RCC 7860 (cell line): ENCODE data around the gene TAB3.
"Not testable (repeated sequence)": the region's sequence is repeated elsewhere in the genome, so short reads cannot be mapped to it uniquely, and the experiment has no call there.

Experiments
- DNase-seq: peaks from one replicate; pipeline ENCODE4 v3.0.0-alpha.2; 2015; ENCODE audit warnings: low spot score
- FAIRE-seq: peaks from 2 replicates; lab custom pipeline; 2012; peaks lifted over from hg19 to GRCh38; lab: Jason Lieb, UNC

The TAB3 gene

DNA sequence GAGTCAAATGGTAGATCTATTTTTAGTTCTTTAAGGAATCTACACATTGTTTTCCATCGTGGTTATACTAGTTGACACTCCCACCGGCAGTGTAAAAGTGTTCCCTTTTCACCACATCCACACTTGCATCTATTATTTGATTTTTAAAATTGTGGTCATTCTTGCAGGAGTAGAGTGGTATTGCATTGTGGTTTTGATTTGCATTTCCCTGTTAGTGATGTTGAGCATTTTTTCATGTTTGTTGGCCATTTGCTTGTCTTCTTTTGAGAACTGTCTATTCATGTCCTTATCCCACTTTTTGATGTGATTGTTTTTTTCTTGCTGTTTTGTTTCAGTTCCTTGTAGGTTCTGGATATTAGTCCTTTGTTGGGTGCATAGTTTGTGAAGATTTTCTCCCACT lies 70.0 kb downstream of the TAB3 start:
- DNase-seq: no peak
- no peak for FAIRE-seq

DNA sequence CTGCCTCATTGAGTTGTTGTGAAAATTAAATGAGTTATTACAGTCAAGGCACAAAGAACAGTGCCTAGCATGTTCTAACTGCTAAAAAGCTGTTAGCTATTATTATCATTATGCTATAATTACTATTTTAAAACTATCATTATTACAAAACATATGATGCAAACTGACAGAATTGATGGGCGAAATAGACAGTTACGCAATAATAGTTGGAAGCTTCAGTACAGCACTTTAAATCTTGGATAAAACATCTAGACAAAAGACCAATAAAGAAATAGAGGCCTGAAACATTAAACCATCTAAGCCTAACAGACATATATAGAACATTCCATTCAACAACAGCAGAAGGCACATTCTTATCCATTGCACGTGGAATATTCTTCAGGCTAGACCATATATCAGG lies 73.0 kb downstream of the TAB3 start:
- FAIRE-seq (no peak), DNase-seq (no peak)

DNA sequence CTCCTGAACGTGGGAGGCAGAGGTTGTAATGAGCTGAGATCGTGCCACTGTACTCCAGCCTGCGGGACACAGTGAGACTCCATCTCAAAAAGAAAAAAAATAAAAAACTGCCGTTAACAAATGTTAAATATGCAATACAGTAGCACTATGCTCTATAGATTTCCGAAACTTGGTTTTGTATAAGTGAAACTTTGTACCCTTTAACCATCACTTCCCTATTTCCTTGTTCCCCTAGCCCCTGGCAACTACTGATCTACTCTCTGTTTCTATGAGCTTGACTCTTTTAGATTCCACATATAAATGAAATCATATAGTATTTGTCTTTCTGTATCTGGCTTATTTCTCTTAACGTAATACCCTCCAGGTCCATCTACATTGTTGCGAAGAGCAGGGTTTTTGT lies 74.1 kb downstream of the TAB3 start:
- DNase-seq (no peak), FAIRE-seq (no peak)

DNA sequence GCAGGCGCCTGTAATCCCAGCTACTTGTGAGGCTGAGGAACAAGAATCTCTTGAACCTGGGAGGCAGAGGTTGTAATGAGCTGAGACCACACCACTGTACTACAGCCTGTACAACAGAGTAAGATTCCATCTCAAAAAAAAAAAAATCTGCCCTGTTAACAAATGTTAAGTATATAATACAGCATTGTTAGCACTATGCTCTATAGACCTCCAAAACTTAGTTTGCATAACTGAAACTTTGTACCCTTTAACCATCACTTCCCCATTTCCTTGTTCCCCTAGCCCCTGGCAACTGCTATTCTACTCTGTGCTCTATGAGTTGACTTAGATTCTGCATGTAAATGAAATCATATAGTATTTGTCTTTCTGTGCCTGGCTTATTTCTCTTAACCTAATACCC lies 76.7 kb downstream of the TAB3 start:
- DNase-seq (no peak), FAIRE-seq (no peak)

DNA sequence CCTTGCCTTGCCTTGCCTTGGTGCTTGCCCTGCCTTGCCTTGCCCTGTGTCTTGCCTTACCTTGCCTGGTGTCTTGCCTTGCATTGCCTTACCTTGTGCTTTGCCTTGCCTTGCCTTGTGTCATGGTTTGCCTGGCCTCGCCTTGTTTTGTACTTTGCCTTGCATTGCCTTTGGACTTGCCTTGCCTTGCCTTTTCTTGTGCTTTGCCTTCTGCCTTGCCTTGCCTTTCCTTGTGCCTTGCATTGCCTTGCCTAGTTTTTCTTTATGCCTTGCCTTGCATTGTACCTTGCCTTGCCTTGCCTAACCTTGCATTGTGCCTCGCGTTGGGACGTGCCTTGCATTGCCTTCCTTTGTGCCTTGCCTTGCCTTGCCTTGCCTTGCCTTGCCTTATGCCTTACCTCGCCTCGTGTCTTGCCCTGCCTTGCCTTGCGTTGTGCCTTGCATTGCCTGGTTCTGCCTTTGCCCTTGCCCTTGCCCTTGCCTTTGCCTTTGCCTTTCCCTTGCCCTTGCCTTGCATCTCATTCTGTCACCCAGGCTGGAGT lies 82.8 kb downstream of the TAB3 start:
- FAIRE-seq: no peak
- no peak for DNase-seq

DNA sequence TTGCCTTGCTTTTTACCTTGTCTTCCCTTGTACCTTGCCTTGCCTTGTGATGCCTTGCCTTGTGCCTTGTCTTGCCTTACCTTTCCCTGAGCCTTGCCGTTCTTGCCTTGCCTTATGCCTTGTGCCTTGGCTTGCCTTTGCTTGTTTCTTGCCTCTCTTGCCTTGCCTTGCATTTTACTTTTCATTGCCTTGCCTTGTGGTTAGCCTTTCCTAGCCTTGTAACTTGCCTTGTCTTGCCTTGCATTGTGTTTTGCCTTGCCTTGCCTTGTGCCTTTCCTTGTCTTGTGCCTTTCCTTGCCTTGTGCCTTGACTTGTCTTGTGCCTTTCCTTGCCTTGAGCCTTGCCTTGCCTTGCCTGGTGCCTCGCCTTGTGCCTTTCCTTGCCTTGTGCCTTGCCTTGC lies 84.6 kb downstream of the TAB3 start:
- DNase-seq: no peak
- FAIRE-seq: no peak

DNA sequence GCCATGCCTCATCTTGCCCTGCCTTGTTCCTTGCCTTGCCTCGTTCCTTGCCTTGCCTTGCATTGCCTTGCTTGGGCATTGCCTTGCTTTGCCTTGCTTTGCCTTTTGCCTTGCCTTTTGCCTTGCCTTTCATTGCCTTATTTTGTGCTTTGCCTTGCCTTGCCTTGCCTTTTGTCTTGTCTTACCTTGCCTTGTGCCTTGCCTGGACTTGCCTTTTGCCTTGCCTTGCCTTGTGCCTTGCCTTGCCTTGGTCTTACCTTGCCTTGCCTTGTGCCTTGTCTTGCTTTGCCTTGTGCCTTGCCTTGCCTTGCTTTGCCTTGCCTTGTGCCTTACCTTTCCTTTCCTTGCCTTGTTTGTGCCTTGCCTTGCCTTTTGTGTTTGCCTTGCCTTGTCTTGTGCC lies 88.2 kb downstream of the TAB3 start:
- no peak for DNase-seq
- FAIRE-seq: no peak

DNA sequence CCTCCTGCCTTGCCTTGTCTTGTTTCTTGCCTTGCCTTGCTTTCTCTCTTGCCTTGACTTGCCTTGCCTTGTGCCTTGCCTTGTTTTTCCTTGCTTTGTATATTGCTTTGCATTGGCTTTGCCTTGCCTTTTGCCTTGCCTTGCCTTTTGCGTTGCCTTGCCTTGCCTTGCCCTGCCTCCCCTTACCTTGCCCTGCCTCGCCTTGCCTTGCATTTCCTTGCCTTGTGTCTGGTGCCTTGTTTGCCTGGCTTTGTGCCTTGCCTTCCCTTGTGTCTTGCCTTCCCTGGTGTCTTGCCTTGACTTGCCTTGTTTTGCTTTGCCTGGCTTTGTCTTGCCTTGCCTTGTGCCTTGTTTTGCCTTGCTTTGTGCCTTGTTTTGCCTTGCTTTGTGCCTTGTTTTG lies 89.7 kb downstream of the TAB3 start:
- DNase-seq (no peak), FAIRE-seq (no peak)

DNA sequence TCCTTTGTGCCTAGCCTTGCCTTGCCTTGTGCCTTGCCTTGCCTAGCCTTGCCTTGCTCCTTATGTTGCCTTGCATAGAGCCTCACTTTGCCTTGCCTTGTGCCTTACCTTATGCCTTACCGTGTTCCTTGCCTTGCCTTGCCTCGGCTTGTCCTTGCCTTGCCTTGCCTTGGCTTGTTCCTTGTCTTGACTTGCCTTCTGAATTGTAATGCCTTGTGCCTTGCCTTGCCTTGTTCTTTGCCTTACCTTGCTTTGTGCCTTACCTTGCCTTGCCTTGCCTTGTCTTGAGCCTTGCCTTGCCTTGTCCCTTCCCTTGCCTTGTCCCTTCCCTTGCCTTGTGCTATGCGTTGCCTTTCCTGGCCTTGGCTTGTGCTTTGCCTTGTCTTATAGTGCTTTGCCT lies 90.2 kb downstream of the TAB3 start:
- FAIRE-seq: no peak
- DNase-seq: no peak

DNA sequence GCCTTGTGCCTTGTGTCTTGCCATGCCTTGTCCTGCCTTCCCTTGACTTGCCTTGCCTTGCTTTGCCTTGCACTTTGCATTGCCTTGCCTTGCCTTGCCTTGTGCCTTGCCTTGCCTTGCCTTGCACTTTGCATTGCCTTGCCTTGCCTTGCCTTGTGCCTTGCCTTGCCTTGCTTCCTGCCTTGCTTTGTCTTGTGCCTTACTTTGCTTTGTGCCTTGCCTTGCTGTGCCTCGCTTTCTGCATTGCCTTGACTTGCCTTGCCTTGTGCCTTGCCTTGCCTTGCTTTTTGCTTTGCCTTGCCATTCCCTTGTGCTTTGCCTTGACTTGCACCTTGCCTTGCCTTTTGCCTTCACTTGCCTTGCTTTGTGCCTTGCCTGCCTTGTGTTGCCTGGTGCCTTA lies 91.8 kb downstream of the TAB3 start:
- DNase-seq, FAIRE-seq: not testable (repeated sequence)

DNA sequence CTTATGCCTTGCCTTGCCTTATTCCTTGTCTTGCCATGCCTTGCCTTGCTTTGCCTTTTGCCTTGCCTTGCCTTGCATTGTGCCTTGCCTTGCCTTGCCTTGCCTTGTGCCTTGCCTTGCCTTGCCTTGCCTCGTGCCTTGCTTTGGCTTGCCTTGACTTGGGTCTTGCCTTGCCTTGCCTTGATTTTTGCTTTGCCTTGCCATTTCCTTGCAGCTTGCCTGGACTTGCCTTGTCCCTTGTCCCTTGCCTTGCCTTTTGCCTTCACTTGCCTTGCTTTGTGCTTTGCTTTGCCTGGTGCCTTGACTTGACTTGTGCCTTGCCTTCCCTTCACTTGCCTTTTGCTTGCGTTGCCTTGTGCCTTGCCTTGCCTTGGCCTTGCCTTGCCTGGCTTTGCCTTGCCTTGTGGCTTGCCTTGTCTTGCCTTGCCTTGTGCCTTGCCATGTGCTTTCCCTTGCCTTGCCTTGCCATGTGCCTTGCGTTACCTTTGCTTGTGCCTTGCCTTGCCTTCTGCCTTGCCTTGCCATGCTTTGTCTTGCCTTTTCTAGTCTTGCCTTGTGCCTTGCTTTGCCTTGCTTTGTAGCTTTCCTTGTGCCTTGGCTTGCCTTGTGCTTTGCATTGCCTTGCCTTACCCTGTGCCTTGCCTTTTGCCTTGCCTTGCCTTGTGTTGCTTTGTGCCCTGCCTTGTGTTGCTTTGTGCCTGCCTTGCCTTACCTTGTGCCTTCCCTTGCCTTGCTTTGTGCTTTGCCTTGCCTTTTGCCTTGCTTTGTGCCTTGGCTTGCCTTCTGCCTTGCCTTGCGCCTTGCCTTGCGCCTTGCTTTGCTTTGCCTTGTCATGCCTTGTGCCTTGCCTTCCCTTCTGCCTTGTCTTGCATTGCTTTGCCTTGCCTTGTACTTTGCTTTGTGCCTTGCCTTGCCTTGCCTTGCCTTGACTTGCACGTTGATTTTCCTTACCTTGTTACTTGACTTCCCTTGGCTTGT lies 92.8 kb downstream of the TAB3 start:
- DNase-seq (no peak), FAIRE-seq (no peak)

DNA sequence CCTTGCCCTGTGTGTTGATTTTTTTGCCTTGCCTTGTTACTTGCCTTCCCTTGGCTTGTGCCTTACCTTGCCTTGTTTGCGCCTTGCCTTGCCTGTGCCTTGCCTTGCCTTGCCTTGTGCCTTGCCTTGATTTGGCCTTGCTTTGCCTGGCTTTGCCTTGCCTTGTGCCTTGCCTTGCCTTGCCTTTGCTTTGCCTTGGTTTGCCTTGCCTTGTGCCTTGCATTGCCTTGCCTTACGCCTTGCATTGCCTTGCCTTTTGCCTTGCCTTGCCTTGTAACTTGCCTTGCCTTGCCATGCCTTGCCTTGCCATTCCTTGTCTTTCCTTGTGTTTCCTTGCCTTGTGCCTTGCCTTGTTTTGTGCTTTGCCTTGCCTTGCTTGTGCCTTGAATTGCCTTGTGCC lies 94.6 kb downstream of the TAB3 start:
- FAIRE-seq (no peak), DNase-seq (no peak)

DNA sequence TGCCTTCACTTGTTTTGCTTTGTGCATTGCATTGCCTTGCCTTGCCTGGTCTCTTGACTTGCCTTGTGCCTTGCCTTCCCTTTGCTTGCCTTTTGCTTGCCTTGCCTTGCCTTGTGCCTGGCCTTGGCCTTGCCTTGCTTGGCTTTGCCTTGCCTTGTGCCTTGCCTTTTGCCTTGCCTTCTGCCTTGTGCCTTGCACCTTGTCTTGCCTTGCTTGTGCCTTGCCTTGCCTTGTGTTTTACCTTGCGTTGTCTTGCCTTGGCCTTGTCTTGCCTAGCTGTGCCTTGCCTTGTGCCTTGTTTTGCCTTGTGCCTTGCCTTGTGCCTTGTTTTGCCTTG lies 95.3 kb downstream of the TAB3 start:
- no peak for FAIRE-seq
- DNase-seq: no peak

DNA sequence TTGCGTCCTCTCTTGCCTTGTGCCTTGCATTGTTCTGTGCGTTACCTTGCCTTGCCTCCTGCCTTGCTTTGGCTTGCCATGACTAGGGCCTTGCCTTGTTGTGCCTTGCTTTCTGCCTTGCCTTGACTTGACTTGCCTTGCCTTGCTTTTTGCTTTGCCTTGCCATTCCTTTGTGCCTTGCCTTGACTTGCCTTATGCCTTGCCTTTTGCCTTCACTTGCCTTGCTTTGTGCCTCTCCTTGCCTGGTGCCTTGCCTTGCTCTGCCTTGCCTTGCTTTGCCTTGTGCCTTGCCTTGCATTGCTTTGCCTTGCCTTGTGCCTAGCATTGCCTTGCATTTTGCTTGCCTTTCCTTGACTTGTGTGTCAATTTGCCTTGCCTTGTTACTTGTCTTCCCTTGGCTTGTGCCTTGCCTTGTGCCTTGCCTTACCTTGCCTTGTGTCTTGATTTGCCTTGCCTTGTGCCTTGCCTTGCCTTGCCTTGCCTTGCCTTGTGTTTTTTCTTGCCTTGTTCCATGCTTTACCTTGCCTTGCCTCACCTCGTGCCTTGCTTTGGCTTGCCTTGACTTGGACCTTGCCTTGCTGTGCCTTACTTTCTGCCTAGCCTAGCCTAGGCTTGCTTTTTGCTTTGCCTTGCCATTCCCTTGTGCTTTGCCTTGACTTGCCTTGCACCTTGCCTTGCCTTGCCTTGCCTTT lies 95.8 kb downstream of the TAB3 start:
- no peak for FAIRE-seq

DNA sequence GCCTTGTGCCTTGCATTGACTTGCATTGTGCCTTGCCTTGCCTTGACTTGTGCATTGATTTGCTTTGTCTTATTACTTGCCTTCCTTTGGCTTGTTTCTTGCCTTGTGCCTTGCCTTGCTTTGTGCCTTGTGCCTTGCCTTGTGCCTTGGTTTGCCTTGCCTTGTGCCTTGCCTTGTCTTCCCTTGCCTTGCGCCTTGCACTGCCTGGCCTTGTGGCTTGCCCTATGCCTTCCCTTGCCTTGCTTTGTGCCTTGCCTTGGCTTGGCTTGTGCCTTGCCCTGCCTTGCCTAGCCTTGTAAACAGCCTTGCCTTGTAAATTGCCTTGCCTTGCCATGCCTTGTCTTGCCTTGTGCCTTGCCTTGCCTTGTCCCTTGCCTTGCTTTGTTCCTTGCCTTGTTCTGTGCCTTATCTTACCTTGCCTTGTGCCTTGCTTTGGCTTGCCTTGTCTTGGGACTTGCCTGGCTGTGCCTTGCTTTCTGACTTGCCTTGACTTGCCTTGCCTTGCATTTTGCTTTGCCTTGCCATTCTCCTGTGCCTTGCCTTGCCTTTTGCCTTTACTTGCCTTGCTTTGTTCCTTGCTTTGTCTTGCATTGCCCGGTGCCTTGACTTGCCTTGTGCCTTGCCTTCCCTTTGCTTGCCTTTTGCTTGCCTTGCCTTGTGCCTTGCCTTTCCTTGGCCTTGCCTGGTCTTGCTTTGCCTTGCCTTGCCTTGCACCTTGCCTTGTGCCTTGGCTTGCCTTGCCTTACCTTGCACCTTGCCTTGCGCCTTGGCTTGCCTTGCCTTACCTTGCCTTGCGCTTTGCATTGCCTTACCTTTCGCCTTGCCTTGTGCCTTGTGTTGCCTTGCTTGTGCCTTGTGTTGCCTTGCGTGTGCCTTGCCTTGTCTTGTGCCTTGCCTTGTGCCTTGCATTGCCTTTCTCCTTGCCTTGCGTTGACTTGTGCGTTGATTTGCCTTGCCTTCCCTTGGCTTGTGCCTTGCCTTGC lies 97.5 kb downstream of the TAB3 start:
- DNase-seq (no peak), FAIRE-seq (no peak)

More for the DNA sequence above, 95.8 kb downstream of the TAB3 start:
- DNase-seq: no peak

DNA sequence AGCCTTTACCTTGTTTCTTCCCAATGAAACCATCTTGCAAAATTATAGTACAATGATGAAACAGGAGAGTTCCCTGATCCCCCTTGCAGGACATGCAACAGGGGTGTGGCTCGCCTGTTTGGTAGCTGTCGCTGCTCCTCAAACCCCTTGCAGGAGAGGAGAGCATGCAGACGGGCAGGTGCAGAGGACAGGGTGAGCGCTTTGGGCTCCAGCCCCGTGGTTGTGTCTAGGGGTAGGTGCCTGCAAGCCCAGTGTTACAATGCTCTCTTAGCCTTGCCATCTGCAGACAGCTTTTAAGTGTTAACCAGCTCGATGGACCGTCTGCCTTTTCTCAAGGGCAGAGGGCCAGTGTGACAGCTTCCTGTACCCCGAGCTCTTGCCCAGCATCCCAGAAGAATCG lies 102.0 kb downstream of the TAB3 start:
- no peak for FAIRE-seq

DNA sequence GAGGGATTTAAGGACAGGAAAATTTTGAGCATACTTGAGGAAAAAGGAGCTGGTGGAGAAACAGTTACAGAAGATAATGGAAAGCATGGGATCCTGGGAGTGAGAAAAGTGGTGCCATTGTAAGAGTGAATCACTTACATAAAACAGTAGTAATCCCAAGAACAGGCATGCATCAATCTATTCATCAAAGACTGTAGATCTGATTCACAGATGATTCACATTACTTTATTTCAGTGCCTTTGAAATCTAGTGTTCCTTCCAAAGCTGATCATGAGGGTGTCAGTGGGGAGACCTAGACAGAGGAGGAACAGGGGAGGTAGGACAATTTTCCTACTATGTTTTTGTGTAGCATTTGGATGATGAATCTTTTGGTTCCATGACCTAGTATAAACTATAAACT lies 102.7 kb downstream of the TAB3 start:
- DNase-seq (no peak), FAIRE-seq (no peak)

More for the DNA sequence above, 102.0 kb downstream of the TAB3 start:
- DNase-seq: no peak

DNA sequence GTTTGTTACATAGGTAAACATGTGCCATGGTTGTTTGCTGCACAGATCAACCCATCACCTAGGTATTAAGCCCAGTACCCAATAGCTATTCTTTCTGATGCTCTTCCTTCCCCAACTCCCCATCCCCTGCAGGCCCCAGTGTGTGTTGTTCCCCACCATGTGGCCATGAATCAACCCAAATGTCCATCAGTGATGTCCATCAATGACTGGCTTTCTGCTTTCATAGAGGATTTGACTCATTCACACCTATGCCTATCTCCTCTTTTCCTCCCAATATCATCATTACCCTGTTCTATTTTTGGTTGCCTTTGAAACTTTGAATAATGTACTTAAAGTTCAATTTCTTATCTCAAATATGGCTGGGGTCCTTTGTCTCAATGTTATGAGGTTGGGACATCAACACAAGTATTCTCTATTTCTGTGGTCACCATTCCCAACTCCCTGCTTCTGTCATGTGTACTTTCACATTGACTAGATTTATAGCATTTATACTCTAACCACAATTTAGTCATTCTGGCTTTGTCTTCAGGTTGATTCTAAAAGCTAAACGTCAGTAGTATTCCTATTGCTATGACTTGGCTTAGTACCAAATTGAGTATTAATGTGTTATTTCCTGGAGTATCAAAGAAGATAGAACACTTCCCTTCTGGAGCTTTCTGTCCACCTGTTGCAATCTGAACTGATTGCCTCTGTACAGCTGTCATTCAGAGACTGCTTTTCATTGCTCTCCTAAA lies 107.2 kb downstream of the TAB3 start:
- no peak for FAIRE-seq
- no peak for DNase-seq

DNA sequence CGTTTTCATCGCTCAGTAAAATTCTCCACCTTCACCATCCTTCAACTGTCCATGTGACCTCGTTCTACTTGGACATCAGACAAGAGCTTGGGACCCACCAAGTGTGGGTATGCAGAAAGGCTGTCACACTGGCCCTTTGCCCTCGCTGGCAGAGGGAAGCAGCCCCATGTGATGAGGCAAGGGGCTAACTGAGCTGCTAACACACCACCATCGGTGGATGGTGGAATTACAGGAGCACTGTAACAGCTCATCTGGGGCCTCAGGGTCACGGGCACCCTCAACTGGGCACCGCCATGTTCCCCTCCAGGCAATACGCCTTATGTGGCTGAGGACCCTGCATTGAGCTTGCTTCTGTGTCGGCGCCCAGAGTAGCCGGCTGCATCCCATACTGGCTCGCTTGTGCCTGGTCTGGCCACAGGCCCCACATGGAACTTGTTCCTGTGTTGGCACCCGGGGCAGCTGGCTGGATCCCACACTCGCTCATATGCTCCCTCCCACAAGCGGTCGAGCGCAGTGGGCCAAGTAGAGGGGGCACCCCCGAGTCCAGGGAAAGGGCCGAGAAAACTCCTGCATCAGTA lies 109.5 kb downstream of the TAB3 start:
- DNase-seq (no peak), FAIRE-seq (no peak)

DNA sequence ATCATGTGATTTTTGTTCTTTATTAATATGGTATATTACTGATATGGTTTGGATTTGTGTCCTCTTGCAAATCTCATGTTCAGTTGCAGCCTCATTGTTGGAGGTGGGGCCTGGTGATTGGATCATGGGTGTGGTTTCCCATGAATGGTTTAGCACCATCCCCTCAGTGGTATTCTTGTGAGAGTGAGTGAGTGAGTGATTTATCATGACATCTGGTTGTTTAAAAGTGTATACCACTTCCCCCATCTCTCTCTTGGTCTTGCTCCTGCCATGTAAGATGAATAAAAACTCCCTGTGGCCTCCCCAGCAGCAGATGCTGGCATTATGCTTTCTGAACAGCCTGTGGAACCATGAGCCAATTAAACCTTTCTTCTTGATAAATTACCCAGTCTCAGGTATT lies 111.5 kb downstream of the TAB3 start:
- FAIRE-seq: no peak

More for the DNA sequence above, 111.5 kb downstream of the TAB3 start:
- no peak for DNase-seq
